Measurements from ENCODE around the gene RPS2.

GRCh38 chr16:1917665-1918350, 46.8 kb downstream of the RPS2 start:
- TF ChIP-seq CTCF (IDR thresholded peaks at IDR 0.05; ENCODE audit: insufficient read depth, low read length): no peak
- TF ChIP-seq POLR2AphosphoS5 (IDR thresholded peaks at IDR 0.05; ENCODE audit: low read depth): no peak
- no peak for TF ChIP-seq REST (IDR thresholded peaks at IDR 0.05; ENCODE audit: insufficient replicate concordance, low read depth)
- no peak for TF ChIP-seq SPI1 (IDR thresholded peaks at IDR 0.05; ENCODE audit: borderline replicate concordance, low read depth)

Measured in HL-60 (cell line).